K562 (cell line): ENCODE data around the gene LRRC4C.

Source experiments
- ATF7 ChIP-seq: fragments of 450-650 bp; IDR thresholded peaks from 2 replicates; pipeline ENCODE4 v1.7.1; 2014; ENCODE audit warnings: mild to moderate bottlenecking, moderate library complexity
- CHD2 ChIP-seq: IDR thresholded peaks from 2 replicates; pipeline ENCODE4 v1.6.1; 2011; ENCODE audit warnings: low read depth, low read length
- HDAC6 ChIP-seq: IDR thresholded peaks from 2 replicates; pipeline ENCODE4 v1.6.1; 2012; ENCODE audit warnings: low read depth, mild to moderate bottlenecking, control low read depth, inconsistent platforms, low read length, moderate library complexity
- HMGN3 ChIP-seq: IDR thresholded peaks from 2 replicates; pipeline ENCODE4 v1.6.1; 2011; ENCODE audit warnings: borderline replicate concordance, low read depth, mild to moderate bottlenecking, mixed read lengths, low read length; ENCODE audit not compliant: insufficient read length; ENCODE audit errors: extremely low read depth
- KAT8 ChIP-seq: fragments of 450-650 bp; IDR thresholded peaks from 2 replicates; pipeline ENCODE4 v1.6.1; 2016; ENCODE audit warnings: low read depth, mild to moderate bottlenecking
- NFATC3 ChIP-seq: fragments of 450-650 bp; IDR thresholded peaks from 2 replicates; pipeline ENCODE4 v1.6.1; 2017; ENCODE audit warnings: mild to moderate bottlenecking
- PATZ1 ChIP-seq: fragments of 250-450 bp; sonication (Bioruptor Pico); IDR thresholded peaks from 2 replicates; pipeline ENCODE4 v1.5.0; 2020; ENCODE audit warnings: mild to moderate bottlenecking, borderline replicate concordance
- POLR2AphosphoS5 ChIP-seq: IDR thresholded peaks from 2 replicates; pipeline ENCODE4 v1.6.1; 2011; ENCODE audit warnings: mild to moderate bottlenecking, low read depth, low read length, moderate library complexity; ENCODE audit not compliant: control insufficient read depth, insufficient read depth
- YBX1 ChIP-seq: fragments of 450-650 bp; IDR thresholded peaks from 2 replicates; pipeline ENCODE4 v1.7.1; 2016; ENCODE audit warnings: mild to moderate bottlenecking
- ZFP1 ChIP-seq: fragments of 450-650 bp; formaldehyde crosslinking; IDR thresholded peaks from 2 replicates; pipeline ENCODE4 v1.4.0; 2020; ENCODE audit warnings: mild to moderate bottlenecking, mixed read lengths
- ZNF124 ChIP-seq: sonication (generic); formaldehyde crosslinking; IDR thresholded peaks from 2 replicates; pipeline ENCODE4 v1.8.1; 2022; ENCODE audit warnings: missing genetic modification reagents
- ZNF184 ChIP-seq: sonication (generic); formaldehyde crosslinking; IDR thresholded peaks from 2 replicates; pipeline ENCODE4 v1.5.0; 2020; ENCODE audit warnings: missing genetic modification reagents
- TF ChIP-seq, protein P1 (sequence below), 3 experiments: IDR thresholded peaks in 2 of 3; conservative IDR thresholded peaks in 1 of 3; 2 replicates each; pipeline ENCODE4 v1.5.1; 2011 to 2012; ENCODE audit warnings: low read length in 3 of 3, mild to moderate bottlenecking in 3 of 3, control low read depth in 2 of 3, improper control_type of control experiment in 1 of 3, inconsistent platforms in 1 of 3, low read depth in 1 of 3, mixed read lengths in 1 of 3, moderate library complexity in 1 of 3; ENCODE audit not compliant: insufficient read depth in 2 of 3
- TF ChIP-seq, protein P2 (sequence below): fragments of 450-650 bp; IDR thresholded peaks from 2 replicates; pipeline ENCODE4 v1.6.1; 2018; ENCODE audit not compliant: partially characterized antibody

- TF ChIP-seq, protein P1, sequence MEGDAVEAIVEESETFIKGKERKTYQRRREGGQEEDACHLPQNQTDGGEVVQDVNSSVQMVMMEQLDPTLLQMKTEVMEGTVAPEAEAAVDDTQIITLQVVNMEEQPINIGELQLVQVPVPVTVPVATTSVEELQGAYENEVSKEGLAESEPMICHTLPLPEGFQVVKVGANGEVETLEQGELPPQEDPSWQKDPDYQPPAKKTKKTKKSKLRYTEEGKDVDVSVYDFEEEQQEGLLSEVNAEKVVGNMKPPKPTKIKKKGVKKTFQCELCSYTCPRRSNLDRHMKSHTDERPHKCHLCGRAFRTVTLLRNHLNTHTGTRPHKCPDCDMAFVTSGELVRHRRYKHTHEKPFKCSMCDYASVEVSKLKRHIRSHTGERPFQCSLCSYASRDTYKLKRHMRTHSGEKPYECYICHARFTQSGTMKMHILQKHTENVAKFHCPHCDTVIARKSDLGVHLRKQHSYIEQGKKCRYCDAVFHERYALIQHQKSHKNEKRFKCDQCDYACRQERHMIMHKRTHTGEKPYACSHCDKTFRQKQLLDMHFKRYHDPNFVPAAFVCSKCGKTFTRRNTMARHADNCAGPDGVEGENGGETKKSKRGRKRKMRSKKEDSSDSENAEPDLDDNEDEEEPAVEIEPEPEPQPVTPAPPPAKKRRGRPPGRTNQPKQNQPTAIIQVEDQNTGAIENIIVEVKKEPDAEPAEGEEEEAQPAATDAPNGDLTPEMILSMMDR (IDR thresholded peaks at IDR 0.05 in 2 of 3, conservative IDR thresholded peaks at IDR 0.05 in 1 of 3; ENCODE audit: insufficient read depth in 2 of 3, low read depth in 1 of 3, low read length in 3 of 3): no peak
- TF ChIP-seq KAT8 (no peak), HDAC6 (no peak), PATZ1 (CRISPR knock-in tag) (no peak), CHD2 (no peak), ATF7 (no peak), NFATC3 (no peak), ZNF124 (CRISPR knock-in tag) (no peak), HMGN3 (no peak), YBX1 (no peak), POLR2AphosphoS5 (no peak), ZFP1 (no peak), ZNF184 (no peak)
- TF ChIP-seq, protein P2, sequence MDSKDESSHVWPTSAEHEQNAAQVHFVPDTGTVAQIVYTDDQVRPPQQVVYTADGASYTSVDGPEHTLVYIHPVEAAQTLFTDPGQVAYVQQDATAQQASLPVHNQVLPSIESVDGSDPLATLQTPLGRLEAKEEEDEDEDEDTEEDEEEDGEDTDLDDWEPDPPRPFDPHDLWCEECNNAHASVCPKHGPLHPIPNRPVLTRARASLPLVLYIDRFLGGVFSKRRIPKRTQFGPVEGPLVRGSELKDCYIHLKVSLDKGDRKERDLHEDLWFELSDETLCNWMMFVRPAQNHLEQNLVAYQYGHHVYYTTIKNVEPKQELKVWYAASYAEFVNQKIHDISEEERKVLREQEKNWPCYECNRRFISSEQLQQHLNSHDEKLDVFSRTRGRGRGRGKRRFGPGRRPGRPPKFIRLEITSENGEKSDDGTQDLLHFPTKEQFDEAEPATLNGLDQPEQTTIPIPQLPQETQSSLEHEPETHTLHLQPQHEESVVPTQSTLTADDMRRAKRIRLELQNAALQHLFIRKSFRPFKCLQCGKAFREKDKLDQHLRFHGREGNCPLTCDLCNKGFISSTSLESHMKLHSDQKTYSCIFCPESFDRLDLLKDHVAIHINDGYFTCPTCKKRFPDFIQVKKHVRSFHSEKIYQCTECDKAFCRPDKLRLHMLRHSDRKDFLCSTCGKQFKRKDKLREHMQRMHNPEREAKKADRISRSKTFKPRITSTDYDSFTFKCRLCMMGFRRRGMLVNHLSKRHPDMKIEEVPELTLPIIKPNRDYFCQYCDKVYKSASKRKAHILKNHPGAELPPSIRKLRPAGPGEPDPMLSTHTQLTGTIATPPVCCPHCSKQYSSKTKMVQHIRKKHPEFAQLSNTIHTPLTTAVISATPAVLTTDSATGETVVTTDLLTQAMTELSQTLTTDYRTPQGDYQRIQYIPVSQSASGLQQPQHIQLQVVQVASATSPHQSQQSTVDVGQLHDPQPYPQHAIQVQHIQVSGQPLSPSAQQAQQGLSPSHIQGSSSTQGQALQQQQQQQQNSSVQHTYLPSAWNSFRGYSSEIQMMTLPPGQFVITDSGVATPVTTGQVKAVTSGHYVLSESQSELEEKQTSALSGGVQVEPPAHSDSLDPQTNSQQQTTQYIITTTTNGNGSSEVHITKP: no peak
These were observed 817.2 kb downstream of the LRRC4C start for GRCh38 chr11:40642284-40642683.
